ENCODE results near the gene KANSL2.

GRCh38 chr12:48618541-48618940 lies 63.5 kb downstream of the KANSL2 start:
- TF ChIP-seq CTCF (IDR thresholded peaks at IDR 0.05; ENCODE audit: low read length), result peak; percentile 95
- TF ChIP-seq EZH2 (IDR thresholded peaks at IDR 0.05; ENCODE audit: borderline replicate concordance, low read length), result no peak
